T-cell (primary cell): ENCODE measurements around the gene UCMA. TPM values are rescaled to one million over a fixed set of nuclear protein-coding genes. Genes with fewer than 3 reads are reported as not detected.

Experiments used
- ATAC-seq, 4 experiments: fragments of 200-7000 bp in 3 of 4; fragments of 150-1000 bp in 1 of 4; cut with Tn5 transposase; replicated peaks in 1 of 4; 1 replicate in 3 of 4; 2 replicates in 1 of 4; pipeline ENCODE4 v1.10.0; 2021; ENCODE audit warnings: moderate library complexity in 3 of 4, mild to moderate bottlenecking in 2 of 4, moderate number of reproducible peaks in 1 of 4
- CTCF ChIA-PET, 2 donors: fragments of 300-600 bp; sonication (Branson Sonifier 250); formaldehyde crosslinking; loops; one replicate each; lab custom pipeline; 2022; ENCODE audit warnings: antibody characterized with exemption in 2 of 2; lab: Charles Lee
- POLR2A ChIA-PET, 2 donors: fragments of 300-600 bp; sonication (Branson Sonifier 250); formaldehyde crosslinking; loops; one replicate each; lab custom pipeline; 2022; ENCODE audit warnings: antibody characterized with exemption in 2 of 2; lab: Charles Lee
- DNase-seq, 35 experiments: peaks; one replicate each; pipeline versions ENCODE4 v3.0.0 to v3.0.0-alpha.2; 2013 to 2023
- H3K27ac ChIP-seq: one replicate; pipeline ENCODE4 v1.5.1; 2013; ENCODE audit warnings: low read length
- H3K27me3 ChIP-seq, 2 experiments: replicated peaks in 1 of 2; 1 replicate in 1 of 2; 2 replicates in 1 of 2; pipeline versions ENCODE4 v1.6.1 to v1.7.0; 2013; ENCODE audit warnings: low read length in 1 of 2, mixed read lengths in 1 of 2; ENCODE audit not compliant: control insufficient read depth in 2 of 2, insufficient read depth in 2 of 2; ENCODE audit errors: extremely low read depth in 1 of 2
- H3K36me3 ChIP-seq, 2 donors: 1 replicate in 1 of 2; 2 replicates in 1 of 2; pipeline versions ENCODE4 v1.6.1 to v1.7.0; 2013; ENCODE audit warnings: low read length in 1 of 2; ENCODE audit not compliant: control insufficient read depth in 2 of 2, insufficient read depth in 1 of 2; ENCODE audit errors: extremely low read depth in 1 of 2
- H3K4me1 ChIP-seq, 2 experiments: 1 replicate in 1 of 2; 2 replicates in 1 of 2; pipeline versions ENCODE4 v1.6.1 to v1.7.0; 2013; ENCODE audit warnings: low read length in 2 of 2, mixed read lengths in 1 of 2; ENCODE audit not compliant: insufficient read depth in 2 of 2, control insufficient read depth in 1 of 2; ENCODE audit errors: extremely low read depth in 1 of 2
- H3K4me3 ChIP-seq, 2 donors: 1 replicate in 1 of 2; 2 replicates in 1 of 2; pipeline versions ENCODE4 v1.5.1 to v1.7.0; 2013; ENCODE audit warnings: mild to moderate bottlenecking in 2 of 2, low read length in 1 of 2, moderate library complexity in 1 of 2; ENCODE audit not compliant: control insufficient read depth in 1 of 2; ENCODE audit errors: extremely low read depth in 1 of 2
- H3K9me3 ChIP-seq: 2 replicates; pipeline ENCODE4 v1.7.0; 2013
- H3K27ac Mint-ChIP-seq, 2 donors: one replicate each; pipeline ENCODE4 v1.8.0; 2020 to 2021; ENCODE audit warnings: mild to moderate bottlenecking in 2 of 2, mixed read lengths in 2 of 2
- H3K27me3 Mint-ChIP-seq, 2 donors: one replicate each; pipeline ENCODE4 v1.8.0; 2021 to 2022; ENCODE audit warnings: mixed read lengths in 2 of 2
- H3K36me3 Mint-ChIP-seq: one replicate; pipeline ENCODE4 v1.8.0; 2021; ENCODE audit warnings: mixed read lengths
- H3K4me1 Mint-ChIP-seq, 3 donors: one replicate each; pipeline ENCODE4 v1.8.0; 2020 to 2022; ENCODE audit warnings: mixed read lengths in 3 of 3, mild to moderate bottlenecking in 1 of 3
- H3K4me3 Mint-ChIP-seq, 3 donors: one replicate each; pipeline ENCODE4 v1.8.0; 2020 to 2022; ENCODE audit warnings: mild to moderate bottlenecking in 3 of 3, mixed read lengths in 3 of 3, moderate library complexity in 3 of 3
- H3K9me3 Mint-ChIP-seq, 3 donors: one replicate each; pipeline ENCODE4 v1.8.0; 2020 to 2022; ENCODE audit warnings: mixed read lengths in 3 of 3
- WGBS: methylation state at CpG from one replicate; pipeline ENCODE4 v1.1.5; 2013; ENCODE audit warnings: missing lambda C conversion rate; ENCODE audit not compliant: insufficient coverage; 5-methylcytosine and 5-hydroxymethylcytosine counted together
- total RNA-seq, 35 experiments: library from RNA in 6 of 35; stranded (reverse) in 6 of 35; fragments of 120-200 nt in 1 of 35; gene quantifications; one replicate each; pipeline versions ENCODE4 v1.2.1 to v1.2.4 and lab custom pipeline; 2013 to 2026

Gene UCMA
- total RNA-seq, 5 donors from 2014 or later (not counting 1 experiment from before 2014, with no cell fraction given) = not detected

- no peaks in the 10 kb centered on the region for H3K36me3 ChIP-seq
- peaks cover 1 to 2% of the 10 kb centered on the region in 2 donors for H3K27me3 Mint-ChIP-seq
- WGBS = 85% methylated on average over 5 of the region's 9 CpGs
- H3K9me3 ChIP-seq = no peaks in the 10 kb centered on the region
- ChIA-PET POLR2A (no interaction called here), CTCF (no interaction called here)
- H3K27ac Mint-ChIP-seq = no peak overlapping the region
- DNase-seq = no peak
- H3K27me3 ChIP-seq = no peaks in the 10 kb centered on the region
- no peak overlapping the region for H3K27ac ChIP-seq
- H3K36me3 Mint-ChIP-seq = no peaks in the 10 kb centered on the region
- no peak overlapping the region for H3K4me3 Mint-ChIP-seq
- H3K4me1 Mint-ChIP-seq = peaks cover 8 to 9% (median 9%) of the 10 kb centered on the region in 3 donors
- no peaks in the 10 kb centered on the region for H3K9me3 Mint-ChIP-seq
- peaks cover 0 to 6% of the 10 kb centered on the region in 2 experiments for H3K4me1 ChIP-seq
- no peak for ATAC-seq
- no peak overlapping the region for H3K4me3 ChIP-seq
Observed at GRCh38 chr10:13270877-13271551, 36.8 kb upstream of the UCMA start.

GRCh38 chr10:13268841-13269240 lies 34.7 kb upstream of the UCMA start:
- Mint-ChIP-seq H3K27me3 (peaks cover 11 to 13% of the 10 kb centered on the region in 2 donors), H3K9me3 (no peaks in the 10 kb centered on the region), H3K27ac (no peak overlapping the region), H3K4me1 (peaks cover 8 to 9% (median 9%) of the 10 kb centered on the region in 3 donors), H3K36me3 (no peaks in the 10 kb centered on the region), H3K4me3 (no peak overlapping the region)
- H3K4me3 ChIP-seq = no peak overlapping the region
- no peak overlapping the region for H3K27ac ChIP-seq
- DNase-seq = no peak
- H3K27me3 ChIP-seq = no peaks in the 10 kb centered on the region
- POLR2A ChIA-PET = no interaction called here
- CTCF ChIA-PET = interaction anchor here in 1 of 2 donors (0.7 kb wide), 1 partner anchor 83 kb away, joined by 3 read pairs; no protein-coding TSS in a partner anchor
- WGBS = 47% methylated on average over 2 of the region's 3 CpGs
- peaks cover 0 to 6% of the 10 kb centered on the region in 2 experiments for H3K4me1 ChIP-seq
- H3K36me3 ChIP-seq = no peaks in the 10 kb centered on the region
- ATAC-seq = no peak
- H3K9me3 ChIP-seq = no peaks in the 10 kb centered on the region

- Mint-ChIP-seq H3K4me3 (no peak overlapping the region), H3K4me1 (peaks cover 8 to 9% (median 9%) of the 10 kb centered on the region in 3 donors), H3K27me3 (peaks cover 17 to 18% of the 10 kb centered on the region in 2 donors), H3K27ac (no peak overlapping the region), H3K9me3 (no peaks in the 10 kb centered on the region), H3K36me3 (no peaks in the 10 kb centered on the region)
- H3K27ac ChIP-seq = no peak overlapping the region
- H3K9me3 ChIP-seq = no peaks in the 10 kb centered on the region
- ChIA-PET POLR2A (no interaction called here), CTCF (no interaction called here)
- peaks cover 0 to 6% of the 10 kb centered on the region in 2 experiments for H3K4me1 ChIP-seq
- DNase-seq = no peak
- H3K36me3 ChIP-seq = no peaks in the 10 kb centered on the region
- H3K4me3 ChIP-seq = no peak overlapping the region
- no CpG with 5 or more reads among the region's 4 CpGs for WGBS
- no peaks in the 10 kb centered on the region for H3K27me3 ChIP-seq
- no peak for ATAC-seq
Observed at GRCh38 chr10:13268310-13268709, 34.1 kb upstream of the UCMA start.

GRCh38 chr10:13263591-13263990 lies 29.4 kb upstream of the UCMA start:
- H3K27me3 ChIP-seq = no peaks in the 10 kb centered on the region
- H3K4me1 ChIP-seq = no peaks in the 10 kb centered on the region
- no peak overlapping the region for H3K4me3 ChIP-seq
- no peaks in the 10 kb centered on the region for H3K9me3 ChIP-seq
- H3K4me1 Mint-ChIP-seq = no peaks in the 10 kb centered on the region
- H3K27ac Mint-ChIP-seq = no peak overlapping the region
- H3K36me3 Mint-ChIP-seq = peaks cover 3% of the 10 kb centered on the region
- H3K36me3 ChIP-seq = no peaks in the 10 kb centered on the region
- ChIA-PET CTCF (no interaction called here), POLR2A (no interaction called here)
- H3K9me3 Mint-ChIP-seq = peaks cover 0 to 4% (median under 1%) of the 10 kb centered on the region in 3 donors
- WGBS = 92% methylated on average over 7 of the region's 7 CpGs
- no peak for ATAC-seq
- H3K27ac ChIP-seq = no peak overlapping the region
- no peak overlapping the region for H3K4me3 Mint-ChIP-seq
- peaks cover 22 to 31% of the 10 kb centered on the region in 2 donors for H3K27me3 Mint-ChIP-seq
- DNase-seq = no peak

DNA sequence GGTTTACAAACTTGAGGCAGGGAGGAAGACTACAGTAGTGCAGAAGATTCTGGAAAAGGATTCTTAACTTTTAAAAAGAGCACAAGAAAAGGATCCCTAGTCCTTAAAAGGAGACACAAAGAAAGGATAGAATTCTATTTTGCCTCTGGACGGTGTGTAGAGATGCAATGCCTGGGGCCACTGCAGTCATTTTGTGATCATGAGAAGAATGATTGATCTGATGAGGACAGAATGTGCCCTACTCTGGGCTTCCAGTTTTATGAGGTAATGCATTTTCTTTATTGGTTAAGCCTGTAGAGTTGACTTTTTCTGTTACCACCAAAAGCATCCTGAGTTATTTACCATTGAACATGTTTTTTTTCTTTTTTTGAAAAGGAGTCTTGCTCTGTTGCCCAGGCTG lies 28.3 kb upstream of the UCMA start:
- no peaks in the 10 kb centered on the region for H3K36me3 ChIP-seq
- H3K9me3 Mint-ChIP-seq = peaks cover 0 to 4% (median 4%) of the 10 kb centered on the region in 3 donors
- DNase-seq = no peak
- no CpG with 5 or more reads among the region's 1 CpG for WGBS
- ChIA-PET CTCF (interaction anchor here (0.6 to 0.7 kb wide), 3 partner anchors 80 to 1000 kb away, joined by 3 to 9 read pairs (median 6); no protein-coding TSS in a partner anchor), POLR2A (no interaction called here)
- no peak overlapping the region for H3K4me3 ChIP-seq
- no peak overlapping the region for H3K27ac ChIP-seq
- no peak for ATAC-seq
- no peaks in the 10 kb centered on the region for H3K27me3 ChIP-seq
- H3K27me3 Mint-ChIP-seq = peaks cover 22 to 31% of the 10 kb centered on the region in 2 donors
- peaks cover 0 to 3% of the 10 kb centered on the region in 2 experiments for H3K4me1 ChIP-seq
- H3K9me3 ChIP-seq = no peaks in the 10 kb centered on the region
- no peak overlapping the region for H3K27ac Mint-ChIP-seq
- H3K36me3 Mint-ChIP-seq = peaks cover 3% of the 10 kb centered on the region
- no peak overlapping the region for H3K4me3 Mint-ChIP-seq
- peaks cover 3 to 8% (median 4%) of the 10 kb centered on the region in 3 donors for H3K4me1 Mint-ChIP-seq

GRCh38 chr10:13257621-13258140 lies 23.5 kb upstream of the UCMA start:
- Histone ChIP-seq H3K36me3 (no peaks in the 10 kb centered on the region), H3K27me3 (no peaks in the 10 kb centered on the region), H3K4me1 (peaks cover 0 to 3% of the 10 kb centered on the region in 2 experiments), H3K9me3 (no peaks in the 10 kb centered on the region), H3K27ac (no peak overlapping the region), H3K4me3 (no peak overlapping the region)
- peaks cover 3 to 8% (median 4%) of the 10 kb centered on the region in 3 donors for H3K4me1 Mint-ChIP-seq
- CTCF ChIA-PET = no interaction called here
- DNase-seq (no peak), ATAC-seq (peak in 1 of 4 experiments; percentile 18)
- POLR2A ChIA-PET = interaction anchor here in 1 of 2 donors (0.7 kb wide), 1 partner anchor 17 kb away, joined by 3 read pairs; no protein-coding TSS in a partner anchor
- H3K27ac Mint-ChIP-seq = no peak overlapping the region
- 50% methylated on average over 1 of the region's 5 CpGs for WGBS
- H3K9me3 Mint-ChIP-seq = peaks cover 0 to 4% (median 4%) of the 10 kb centered on the region in 3 donors
- peaks cover 0 to 13% of the 10 kb centered on the region in 2 donors for H3K27me3 Mint-ChIP-seq
- peaks cover 3% of the 10 kb centered on the region for H3K36me3 Mint-ChIP-seq
- H3K4me3 Mint-ChIP-seq = no peak overlapping the region
